ENCODE measurements around the gene CCDC51. TPM values are rescaled to one million over a fixed set of nuclear protein-coding genes. Genes with fewer than 3 reads are reported as not detected.

CCDC51 gene
- total and polyA plus RNA-seq, 2 of the 13 experiments (the other 11 are each of a cell fraction or from before 2014, with no cell fraction given): 18.1 to 29.4 TPM

DNA sequence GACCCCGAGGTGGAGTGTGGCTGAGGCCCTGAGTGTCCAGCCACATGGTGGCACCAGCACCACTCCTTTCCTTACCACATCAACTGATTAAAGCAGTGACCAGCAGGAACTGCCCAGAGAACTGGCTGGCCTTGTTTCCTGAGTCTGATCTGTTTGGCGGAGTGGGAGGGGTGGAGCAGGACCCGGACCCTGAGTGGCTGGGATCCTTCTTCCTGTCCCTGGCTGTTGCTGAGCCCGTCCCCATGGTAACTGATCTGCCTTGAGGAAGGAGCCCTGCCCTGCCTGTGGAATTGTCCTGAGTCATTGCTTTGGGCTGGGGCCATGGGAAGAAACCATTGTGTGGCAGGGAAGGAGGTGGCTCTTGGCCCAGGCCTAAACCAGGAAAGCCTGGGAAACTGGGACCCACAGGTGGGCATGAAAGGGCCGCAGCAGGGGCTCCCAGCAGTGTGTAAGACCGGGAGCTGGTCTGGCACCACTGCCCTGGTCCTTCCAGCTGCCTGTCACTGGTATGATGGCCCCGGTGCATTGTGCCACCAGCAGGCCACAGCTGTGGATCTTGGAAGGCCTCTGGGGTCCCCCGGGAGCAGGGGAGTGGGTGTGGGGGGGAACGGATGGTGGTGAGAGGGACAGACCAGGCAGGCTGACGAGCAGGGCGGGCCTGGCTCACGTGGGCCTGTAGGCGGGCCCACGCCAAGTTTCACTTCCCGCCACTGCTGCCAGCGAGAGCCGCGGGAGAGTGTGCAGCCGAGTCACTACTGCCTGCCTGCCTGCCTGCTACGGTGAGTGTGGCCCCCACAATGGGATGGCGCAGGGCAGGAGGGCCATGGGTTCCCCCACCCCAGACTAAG is 25.8 kb upstream of the CCDC51 start (continued):
- TF ChIP-seq, protein P1, sequence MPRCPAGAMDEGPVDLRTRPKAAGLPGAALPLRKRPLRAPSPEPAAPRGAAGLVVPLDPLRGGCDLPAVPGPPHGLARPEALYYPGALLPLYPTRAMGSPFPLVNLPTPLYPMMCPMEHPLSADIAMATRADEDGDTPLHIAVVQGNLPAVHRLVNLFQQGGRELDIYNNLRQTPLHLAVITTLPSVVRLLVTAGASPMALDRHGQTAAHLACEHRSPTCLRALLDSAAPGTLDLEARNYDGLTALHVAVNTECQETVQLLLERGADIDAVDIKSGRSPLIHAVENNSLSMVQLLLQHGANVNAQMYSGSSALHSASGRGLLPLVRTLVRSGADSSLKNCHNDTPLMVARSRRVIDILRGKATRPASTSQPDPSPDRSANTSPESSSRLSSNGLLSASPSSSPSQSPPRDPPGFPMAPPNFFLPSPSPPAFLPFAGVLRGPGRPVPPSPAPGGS (CRISPR knock-in tag; IDR thresholded peaks at IDR 0.05): no peak
- TF ChIP-seq, protein P2, sequence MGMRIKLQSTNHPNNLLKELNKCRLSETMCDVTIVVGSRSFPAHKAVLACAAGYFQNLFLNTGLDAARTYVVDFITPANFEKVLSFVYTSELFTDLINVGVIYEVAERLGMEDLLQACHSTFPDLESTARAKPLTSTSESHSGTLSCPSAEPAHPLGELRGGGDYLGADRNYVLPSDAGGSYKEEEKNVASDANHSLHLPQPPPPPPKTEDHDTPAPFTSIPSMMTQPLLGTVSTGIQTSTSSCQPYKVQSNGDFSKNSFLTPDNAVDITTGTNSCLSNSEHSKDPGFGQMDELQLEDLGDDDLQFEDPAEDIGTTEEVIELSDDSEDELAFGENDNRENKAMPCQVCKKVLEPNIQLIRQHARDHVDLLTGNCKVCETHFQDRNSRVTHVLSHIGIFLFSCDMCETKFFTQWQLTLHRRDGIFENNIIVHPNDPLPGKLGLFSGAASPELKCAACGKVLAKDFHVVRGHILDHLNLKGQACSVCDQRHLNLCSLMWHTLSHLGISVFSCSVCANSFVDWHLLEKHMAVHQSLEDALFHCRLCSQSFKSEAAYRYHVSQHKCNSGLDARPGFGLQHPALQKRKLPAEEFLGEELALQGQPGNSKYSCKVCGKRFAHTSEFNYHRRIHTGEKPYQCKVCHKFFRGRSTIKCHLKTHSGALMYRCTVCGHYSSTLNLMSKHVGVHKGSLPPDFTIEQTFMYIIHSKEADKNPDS (CRISPR knock-in tag; IDR thresholded peaks at IDR 0.05): no peak
- no peak for TF ChIP-seq PHF8 (CRISPR knock-in tag; IDR thresholded peaks at IDR 0.05)
- TF ChIP-seq ZNF558 (CRISPR knock-in tag; IDR thresholded peaks at IDR 0.05; ENCODE audit: borderline replicate concordance): no peak
- TF ChIP-seq SETDB1 (CRISPR knock-in tag; IDR thresholded peaks at IDR 0.05; ENCODE audit: borderline replicate concordance): no peak
- TF ChIP-seq, protein P3, sequence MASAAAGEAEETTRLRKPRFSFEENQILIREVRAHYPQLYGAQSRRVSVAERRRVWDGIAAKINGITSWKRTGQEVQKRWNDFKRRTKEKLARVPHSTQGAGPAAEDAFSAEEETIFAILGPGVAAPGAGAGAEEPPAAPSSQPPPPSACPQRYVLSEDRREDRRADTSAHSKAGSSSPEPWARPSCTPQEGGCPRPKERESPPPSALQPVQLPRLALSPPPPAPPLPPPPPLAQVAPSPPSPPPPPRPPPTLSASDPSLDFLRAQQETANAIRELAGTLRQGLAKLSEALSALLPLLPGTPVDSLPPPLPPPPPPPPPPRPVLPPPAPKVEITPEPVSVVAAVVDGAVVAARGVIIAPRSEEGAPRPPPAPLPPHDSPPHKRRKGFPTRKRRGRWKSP (CRISPR knock-in tag; IDR thresholded peaks at IDR 0.05): no peak
- no peak for TF ChIP-seq TRIM24 (CRISPR knock-in tag; IDR thresholded peaks at IDR 0.05)
- TF ChIP-seq, protein P4, sequence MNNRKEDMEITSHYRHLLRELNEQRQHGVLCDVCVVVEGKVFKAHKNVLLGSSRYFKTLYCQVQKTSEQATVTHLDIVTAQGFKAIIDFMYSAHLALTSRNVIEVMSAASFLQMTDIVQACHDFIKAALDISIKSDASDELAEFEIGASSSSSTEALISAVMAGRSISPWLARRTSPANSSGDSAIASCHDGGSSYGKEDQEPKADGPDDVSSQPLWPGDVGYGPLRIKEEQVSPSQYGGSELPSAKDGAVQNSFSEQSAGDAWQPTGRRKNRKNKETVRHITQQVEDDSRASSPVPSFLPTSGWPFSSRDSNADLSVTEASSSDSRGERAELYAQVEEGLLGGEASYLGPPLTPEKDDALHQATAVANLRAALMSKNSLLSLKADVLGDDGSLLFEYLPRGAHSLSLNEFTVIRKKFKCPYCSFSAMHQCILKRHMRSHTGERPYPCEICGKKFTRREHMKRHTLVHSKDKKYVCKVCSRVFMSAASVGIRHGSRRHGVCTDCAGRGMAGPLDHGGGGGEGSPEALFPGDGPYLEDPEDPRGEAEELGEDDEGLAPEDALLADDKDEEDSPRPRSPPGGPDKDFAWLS (CRISPR knock-in tag; IDR thresholded peaks at IDR 0.05; ENCODE audit: borderline replicate concordance): no peak
- no peak for TF ChIP-seq ZFP90 (CRISPR knock-in tag; IDR thresholded peaks at IDR 0.05; ENCODE audit: borderline replicate concordance)
- TF ChIP-seq, protein P5, sequence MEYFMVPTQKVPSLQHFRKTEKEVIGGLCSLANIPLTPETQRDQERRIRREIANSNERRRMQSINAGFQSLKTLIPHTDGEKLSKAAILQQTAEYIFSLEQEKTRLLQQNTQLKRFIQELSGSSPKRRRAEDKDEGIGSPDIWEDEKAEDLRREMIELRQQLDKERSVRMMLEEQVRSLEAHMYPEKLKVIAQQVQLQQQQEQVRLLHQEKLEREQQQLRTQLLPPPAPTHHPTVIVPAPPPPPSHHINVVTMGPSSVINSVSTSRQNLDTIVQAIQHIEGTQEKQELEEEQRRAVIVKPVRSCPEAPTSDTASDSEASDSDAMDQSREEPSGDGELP (IDR thresholded peaks at IDR 0.05; ENCODE audit: borderline replicate concordance, low read depth): no peak; the same call in 1 of the 2 replicates
- TF ChIP-seq, protein P6, sequence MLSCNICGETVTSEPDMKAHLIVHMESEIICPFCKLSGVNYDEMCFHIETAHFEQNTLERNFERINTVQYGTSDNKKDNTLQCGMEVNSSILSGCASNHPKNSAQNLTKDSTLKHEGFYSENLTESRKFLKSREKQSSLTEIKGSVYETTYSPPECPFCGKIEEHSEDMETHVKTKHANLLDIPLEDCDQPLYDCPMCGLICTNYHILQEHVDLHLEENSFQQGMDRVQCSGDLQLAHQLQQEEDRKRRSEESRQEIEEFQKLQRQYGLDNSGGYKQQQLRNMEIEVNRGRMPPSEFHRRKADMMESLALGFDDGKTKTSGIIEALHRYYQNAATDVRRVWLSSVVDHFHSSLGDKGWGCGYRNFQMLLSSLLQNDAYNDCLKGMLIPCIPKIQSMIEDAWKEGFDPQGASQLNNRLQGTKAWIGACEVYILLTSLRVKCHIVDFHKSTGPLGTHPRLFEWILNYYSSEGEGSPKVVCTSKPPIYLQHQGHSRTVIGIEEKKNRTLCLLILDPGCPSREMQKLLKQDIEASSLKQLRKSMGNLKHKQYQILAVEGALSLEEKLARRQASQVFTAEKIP (CRISPR knock-in tag; IDR thresholded peaks at IDR 0.05; ENCODE audit: borderline replicate concordance): no peak
- no peak for TF ChIP-seq NFE2L1 (CRISPR knock-in tag; IDR thresholded peaks at IDR 0.05; ENCODE audit: borderline replicate concordance)
- no peak for TF ChIP-seq ZNF496 (CRISPR knock-in tag; IDR thresholded peaks at IDR 0.05; ENCODE audit: insufficient replicate concordance)
- TF ChIP-seq, protein P7, sequence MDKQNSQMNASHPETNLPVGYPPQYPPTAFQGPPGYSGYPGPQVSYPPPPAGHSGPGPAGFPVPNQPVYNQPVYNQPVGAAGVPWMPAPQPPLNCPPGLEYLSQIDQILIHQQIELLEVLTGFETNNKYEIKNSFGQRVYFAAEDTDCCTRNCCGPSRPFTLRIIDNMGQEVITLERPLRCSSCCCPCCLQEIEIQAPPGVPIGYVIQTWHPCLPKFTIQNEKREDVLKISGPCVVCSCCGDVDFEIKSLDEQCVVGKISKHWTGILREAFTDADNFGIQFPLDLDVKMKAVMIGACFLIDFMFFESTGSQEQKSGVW (CRISPR knock-in tag; IDR thresholded peaks at IDR 0.05; ENCODE audit: borderline replicate concordance): no peak

Measured in HepG2 (cell line).